ENCODE data around the gene IP6K2. TPM values are rescaled to one million over a fixed set of nuclear protein-coding genes. Genes with fewer than 3 reads are reported as not detected.

The IP6K2 gene
- total and polyA plus RNA-seq, 2 of the 8 experiments (the other 6 are each of a cell fraction or from before 2014, with no cell fraction given): 95.8 to 144 TPM

- peak overlapping the region in 3 of 4 experiments; percentile 65 to 73 (median 65); a peak in 6 of 7 replicates for H3K9ac ChIP-seq (replicated peaks in 1 of 4; ENCODE audit: extremely low read depth in 1 of 4, low read depth in 3 of 4, low read length in 3 of 4)
- no peak overlapping the region for H2BK15ac ChIP-seq (ENCODE audit: low read length)
- no peak overlapping the region for H3K4ac ChIP-seq (replicated peaks; ENCODE audit: insufficient read length, low read depth, low read length)
- no peak for DNase-seq (ENCODE audit: low read depth in 1 of 2, low spot score in 2 of 2)
- ChIA-PET CTCF (ENCODE audit: partially characterized antibody) (interaction anchor here (0.8 to 1.5 kb wide), 3 partner anchors 9 to 45 kb away, joined by 3 to 5 read pairs (median 3); partner anchors contain the start of gene NCKIPSD), POLR2A (ENCODE audit: partially characterized antibody) (interaction anchor here (0.7 to 13.3 kb wide), 9 partner anchors 8 to 152 kb away, joined by 3 to 187 read pairs (median 3); partner anchors contain the start of genes IP6K2, NCKIPSD and PRKAR2A)
- H4K20me1 ChIP-seq (replicated peaks in 1 of 2; ENCODE audit: control insufficient read depth in 1 of 2, insufficient read depth in 2 of 2, low read length in 2 of 2): peaks cover 20 to 32% of the 10 kb centered on the region in 2 experiments
- no peak overlapping the region for H3K23ac ChIP-seq (ENCODE audit: insufficient read length)
- H3K4me2 ChIP-seq (ENCODE audit: insufficient read depth in 1 of 2, low read depth in 2 of 2, low read length in 2 of 2): peak overlapping the region; percentile 50 to 58
- peaks cover 14% of the 10 kb centered on the region for H3K79me1 ChIP-seq (ENCODE audit: low read depth, low read length)
- peak overlapping the region; percentile 34; the same call in 1 of the 2 replicates for H2AK5ac ChIP-seq (ENCODE audit: low read depth, low read length)
- no peak overlapping the region for H2BK20ac ChIP-seq (ENCODE audit: low read length)
- peaks cover 29 to 74% (median 50%) of the 10 kb centered on the region in 4 experiments for H3K36me3 ChIP-seq (ENCODE audit: control insufficient read depth in 2 of 4, insufficient read depth in 4 of 4, low read length in 3 of 4)
- peaks cover 6 to 7% (median 6%) of the 10 kb centered on the region in 4 experiments for H3K4me1 ChIP-seq (replicated peaks in 1 of 4; ENCODE audit: control insufficient read depth in 3 of 4, insufficient read depth in 4 of 4, low read length in 3 of 4)
- TF ChIP-seq POLR2AphosphoS5 (IDR thresholded peaks at IDR 0.05; ENCODE audit: low read depth, low read length) (0 out of 2 replicates have a peak, but pooled peaks have one; percentile 1), GTF2F1 (IDR thresholded peaks at IDR 0.05; ENCODE audit: borderline replicate concordance, low read depth, low read length) (no peak), RAD21 (IDR thresholded peaks at IDR 0.05 in 1 of 2, conservative IDR thresholded peaks at IDR 0.05 in 1 of 2; ENCODE audit: low read depth in 2 of 2, low read length in 2 of 2) (no peak)
- H3K9me3 ChIP-seq (ENCODE audit: insufficient read depth in 2 of 2, low read depth in 1 of 2, low read length in 1 of 2): no peaks in the 10 kb centered on the region
- peaks cover 21 to 69% of the 10 kb centered on the region in 2 experiments for H3K79me2 ChIP-seq (ENCODE audit: control insufficient read depth in 1 of 2, insufficient read depth in 2 of 2, low read length in 2 of 2)
- no peaks in the 10 kb centered on the region for H3K23me2 ChIP-seq (ENCODE audit: low read depth, low read length)
- peak overlapping the region in 3 of 4 experiments; percentile 12 to 36 (median 20); a peak in 5 of 8 replicates for H3K4me3 ChIP-seq (ENCODE audit: extremely low read depth in 1 of 4, insufficient read depth in 2 of 4, low read depth in 3 of 4, low read length in 4 of 4)
- FAIRE-seq: no peak
- peak overlapping the region; percentile 7; the same call in 1 of the 2 replicates for H4K8ac ChIP-seq (ENCODE audit: extremely low read depth, insufficient read depth, low read length)
- no peaks in the 10 kb centered on the region for H3K27me3 ChIP-seq (replicated peaks in 1 of 4; ENCODE audit: control insufficient read depth in 3 of 4, extremely low read depth in 1 of 4, insufficient read depth in 3 of 4, low read length in 3 of 4)
- no peak overlapping the region for H3K14ac ChIP-seq (ENCODE audit: insufficient read length)
- peak overlapping the region; percentile 5; the same call in 1 of the 2 replicates for H2BK5ac ChIP-seq (ENCODE audit: low read depth, low read length)
- no peak overlapping the region for H4K91ac ChIP-seq (replicated peaks; ENCODE audit: insufficient read length, low read length)
- H2BK12ac ChIP-seq (ENCODE audit: low read depth, low read length): peak overlapping the region; percentile 62; the same call in 1 of the 2 replicates
- H2AFZ ChIP-seq (ENCODE audit: low read length): no peak overlapping the region
- H4K5ac ChIP-seq (ENCODE audit: insufficient read length, low read depth, low read length): no peak overlapping the region
- H2BK120ac ChIP-seq (replicated peaks; ENCODE audit: low read depth, low read length): no peak overlapping the region
- no peak overlapping the region for H3K56ac ChIP-seq (replicated peaks; ENCODE audit: insufficient read length, low read depth, low read length)
- H3K18ac ChIP-seq (ENCODE audit: extremely low read depth, low read length): peak overlapping the region; percentile 38; the same call in 1 of the 2 replicates
- peak overlapping the region; percentile 69 for H3K27ac ChIP-seq (ENCODE audit: low read depth, low read length)
- WGBS, 2 experiments (ENCODE audit: extremely low coverage in 1 of 2, insufficient coverage in 1 of 2, insufficient read length in 1 of 2, insufficient replicate concordance in 2 of 2, low coverage in 1 of 2, low lambda C conversion rate in 2 of 2, missing lambda C conversion rate in 1 of 2): 90% methylated on average over 23 of the region's 23 CpGs; no CpG with 5 or more reads in 1 of the 2 experiments
Measured at GRCh38 chr3:48694610-48695392, 22.2 kb downstream of the IP6K2 start.
